Measurements from ENCODE around the gene PLA2G2D.
"Not testable (repeated sequence)": the region's sequence is repeated elsewhere in the genome, so short reads cannot be mapped to it uniquely, and the experiment has no call there.

Gene PLA2G2D

DNA sequence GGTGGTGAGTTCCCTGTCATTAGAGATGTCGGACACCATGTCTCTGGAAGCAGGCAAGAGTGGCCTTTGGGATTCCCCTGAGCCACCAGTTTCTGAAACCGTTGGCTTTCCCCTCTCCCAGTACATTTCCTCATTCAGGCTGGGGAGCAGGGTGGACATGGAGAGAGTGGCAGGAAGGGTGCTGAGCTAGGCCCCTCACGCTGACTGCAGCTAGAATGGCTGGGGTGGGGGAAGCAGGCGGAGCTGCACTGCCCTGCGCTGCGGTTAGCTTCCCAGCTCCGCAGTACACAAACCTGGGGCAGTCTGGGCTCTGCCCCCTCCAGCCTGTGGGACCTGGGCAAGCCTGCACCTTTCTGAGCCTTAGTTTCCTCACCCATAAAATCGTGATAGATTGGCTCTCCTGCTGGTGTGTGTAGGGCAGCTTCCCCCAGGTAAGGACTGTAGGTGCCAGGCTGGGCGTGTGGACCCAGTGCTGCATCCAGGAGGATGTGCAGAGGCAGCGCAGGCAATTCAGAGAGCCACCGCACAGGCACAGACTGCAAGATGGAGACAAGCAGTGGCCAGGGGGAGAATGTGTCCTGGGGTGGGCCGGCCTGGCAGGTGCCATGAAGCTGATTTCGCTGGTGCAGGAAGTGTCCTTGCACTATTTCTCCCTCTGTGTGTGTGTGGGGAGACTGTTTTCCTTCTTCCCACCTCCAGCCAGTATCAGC is 22.8 kb upstream of the PLA2G2D start:
- DNase-seq, result no peak

DNA sequence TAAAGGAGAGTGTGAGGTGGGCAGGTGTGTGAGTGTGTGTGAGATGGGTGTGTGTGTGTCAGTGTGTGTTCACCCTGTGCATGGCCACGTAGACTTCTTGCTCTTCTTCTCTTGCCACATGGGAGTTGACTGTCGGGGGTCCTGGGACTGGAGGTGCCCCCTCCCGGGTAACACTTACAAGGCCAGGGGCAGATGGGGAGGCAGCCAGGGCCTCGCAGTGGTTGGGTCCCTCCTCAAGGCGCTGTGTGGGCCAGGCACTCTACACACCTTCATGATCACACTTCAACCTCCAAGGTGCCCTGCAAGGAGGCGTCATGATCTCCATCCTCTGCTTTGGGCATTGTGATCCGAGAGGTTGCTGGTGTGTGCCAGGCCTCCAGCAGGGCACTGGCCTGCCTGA is 22.1 kb upstream of the PLA2G2D start:
- no peak for DNase-seq

DNA sequence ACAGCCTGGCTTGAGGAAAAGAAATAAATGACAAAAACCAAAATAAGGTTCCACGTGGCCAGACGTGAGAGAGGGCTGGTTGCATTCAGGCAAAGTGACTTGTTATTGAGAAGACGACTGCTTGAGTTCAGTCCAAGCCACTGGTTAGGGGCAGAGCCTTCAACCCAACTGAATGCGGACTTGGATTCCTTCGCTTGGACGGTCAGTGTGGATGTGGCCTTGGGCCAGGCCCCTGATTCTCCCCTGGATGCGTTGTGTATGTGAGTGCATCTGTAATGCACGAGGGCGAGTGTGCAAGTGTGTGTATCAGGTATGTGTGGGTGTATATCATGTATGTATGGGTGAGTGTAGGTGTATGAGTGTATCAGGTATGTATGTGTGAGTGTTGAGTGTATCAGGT is 21.7 kb upstream of the PLA2G2D start:
- no peak for DNase-seq

DNA sequence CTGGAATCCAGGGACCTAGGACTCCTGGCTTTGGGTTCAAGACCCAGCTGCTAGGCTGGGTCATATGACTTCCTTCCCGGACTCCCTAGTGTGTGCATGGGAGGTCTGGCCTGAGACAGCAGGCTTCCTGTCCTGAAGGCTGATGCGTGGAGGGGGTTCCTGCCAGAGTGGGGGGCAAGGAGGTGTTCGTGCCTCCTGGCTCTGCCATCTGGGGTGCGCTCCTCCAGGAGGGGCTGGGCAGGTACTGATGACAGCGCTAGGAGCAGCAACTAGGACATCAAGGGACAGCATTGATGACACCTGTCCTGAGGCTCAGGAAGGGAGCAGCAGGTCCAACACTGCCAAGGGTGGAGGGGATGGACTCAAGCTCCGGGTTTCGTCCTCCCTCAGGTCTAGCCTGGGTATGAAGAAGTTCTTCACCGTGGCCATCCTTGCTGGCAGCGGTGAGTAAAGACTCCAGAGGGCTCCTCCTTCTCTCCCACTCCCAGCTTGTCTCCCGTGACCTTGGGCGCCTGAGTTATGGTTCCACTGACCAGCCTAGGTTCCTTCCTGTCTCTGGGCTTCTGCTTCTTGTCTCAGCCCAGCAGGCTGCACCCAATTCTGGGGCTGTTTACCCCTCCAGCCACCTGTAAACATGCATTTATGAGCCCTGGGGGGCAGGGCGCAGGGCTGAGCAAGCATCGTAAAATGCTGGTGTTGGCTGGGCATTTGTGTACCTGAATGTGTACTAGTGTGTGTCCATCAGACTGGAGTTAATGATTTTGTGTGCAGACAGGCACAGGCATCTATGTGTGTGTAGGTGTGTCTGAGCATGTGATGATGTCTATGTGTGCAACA is 20.7 kb upstream of the PLA2G2D start:
- no peak for DNase-seq

GRCh38 chr1:20138961-20139550 is 19.7 kb upstream of the PLA2G2D start, which contains the start of gene PLA2G2F:
Gene PLA2G2F (plus strand): TSS chr1:20139323. CDS start chr1:20139428, 105 bp downstream.
- DNase-seq, result no peak

DNA sequence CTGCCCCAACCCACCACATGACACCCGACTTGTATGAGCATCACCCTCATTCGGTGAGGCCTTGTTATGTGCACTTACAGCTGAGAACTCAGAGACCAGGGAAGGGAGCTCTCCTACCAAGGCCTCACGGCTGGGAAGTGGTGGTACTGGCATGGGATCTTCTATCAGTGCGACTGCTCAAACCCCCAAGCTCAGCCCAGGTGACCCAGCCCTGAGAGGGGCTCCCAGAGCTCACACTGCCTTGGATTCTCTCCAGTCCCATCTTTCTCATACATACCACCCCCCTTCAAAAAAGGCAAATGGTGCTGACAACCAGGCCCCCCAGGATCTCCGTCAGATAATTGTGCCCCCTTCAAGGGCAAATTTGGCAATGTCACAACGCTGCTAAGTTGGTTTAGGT is 19.0 kb upstream of the PLA2G2D start:
- DNase-seq, result no peak

- DNase-seq, result no peak
Observed at GRCh38 chr1:20137604-20138003, 18.3 kb upstream of the PLA2G2D start.

GRCh38 chr1:20137055-20137454 is 17.7 kb upstream of the PLA2G2D start:
- DNase-seq, result no peak

GRCh38 chr1:20136249-20136648 is 16.9 kb upstream of the PLA2G2D start:
- DNase-seq, result no peak

DNA sequence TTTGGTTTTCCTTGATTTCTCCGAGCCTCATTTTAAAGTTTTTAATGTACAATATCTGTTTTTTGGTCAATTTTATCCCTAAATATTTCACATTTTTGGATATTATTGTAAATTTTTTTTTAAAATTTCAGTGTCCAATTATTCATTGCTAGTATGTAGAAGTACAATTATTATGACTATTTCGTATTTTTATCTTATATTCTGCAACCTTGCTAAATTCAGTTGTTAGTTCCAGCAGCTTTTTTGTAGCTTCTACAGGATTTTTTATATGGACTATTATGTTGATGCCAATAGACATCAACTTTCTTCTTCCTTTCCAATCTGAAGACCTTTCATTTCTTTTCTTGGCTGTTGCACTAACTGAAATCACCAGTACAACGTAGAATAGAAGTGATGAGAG is 15.7 kb upstream of the PLA2G2D start:
- no peak for DNase-seq

DNA sequence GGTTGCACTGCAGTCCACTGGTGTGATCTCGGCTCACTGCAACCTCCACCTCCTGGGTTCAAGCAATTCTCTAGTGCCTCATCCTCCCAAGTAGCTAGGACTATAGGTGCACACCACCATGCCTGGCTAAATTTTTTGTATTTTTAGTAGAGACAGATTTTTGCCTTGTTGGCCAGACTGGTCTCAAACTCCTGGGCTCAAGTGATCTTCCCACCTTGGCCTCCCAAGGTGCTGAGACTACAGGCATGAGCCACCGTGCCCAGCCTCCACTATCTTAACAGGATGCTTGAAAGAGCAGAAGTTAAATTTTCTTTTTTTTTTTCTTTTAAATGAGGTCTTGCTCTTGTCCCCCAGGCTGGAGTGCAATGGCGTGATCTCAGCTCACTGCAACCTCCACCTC is 11.2 kb upstream of the PLA2G2D start:
- DNase-seq, result not testable (repeated sequence)

DNA sequence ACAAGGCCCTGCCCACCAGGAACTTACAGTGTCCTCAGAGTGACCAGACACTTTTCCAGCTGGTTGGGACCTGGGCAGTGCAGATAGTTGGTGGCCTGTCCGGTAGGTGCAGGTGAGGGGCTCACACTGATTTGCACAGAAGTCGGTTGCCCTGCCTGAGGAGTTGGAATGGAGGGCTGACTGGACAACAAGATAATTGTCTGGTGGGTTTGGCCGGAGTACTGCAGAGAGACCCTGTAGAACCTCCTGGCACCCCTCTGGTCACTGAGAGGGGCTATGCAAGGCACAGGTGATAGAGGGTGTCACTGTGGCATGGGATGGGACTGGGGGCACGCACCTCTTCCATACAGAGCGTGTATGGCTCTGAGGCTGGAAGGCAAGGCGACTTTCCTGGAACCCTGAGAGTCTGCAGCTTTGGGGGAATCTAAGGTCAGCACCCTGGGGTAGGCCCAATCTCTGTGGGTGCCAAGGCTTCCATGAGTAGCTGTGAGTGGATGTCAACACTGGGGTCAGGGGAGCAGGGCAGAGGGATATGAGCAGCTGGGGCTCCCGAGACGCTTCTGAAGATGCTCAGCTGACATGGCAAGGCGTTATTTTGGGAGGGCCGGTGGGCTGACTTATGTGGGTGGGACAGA is 7.6 kb upstream of the PLA2G2D start:
- DNase-seq, result no peak

- no peak for DNase-seq
Observed at GRCh38 chr1:20126041-20126805, 6.9 kb upstream of the PLA2G2D start.

DNA sequence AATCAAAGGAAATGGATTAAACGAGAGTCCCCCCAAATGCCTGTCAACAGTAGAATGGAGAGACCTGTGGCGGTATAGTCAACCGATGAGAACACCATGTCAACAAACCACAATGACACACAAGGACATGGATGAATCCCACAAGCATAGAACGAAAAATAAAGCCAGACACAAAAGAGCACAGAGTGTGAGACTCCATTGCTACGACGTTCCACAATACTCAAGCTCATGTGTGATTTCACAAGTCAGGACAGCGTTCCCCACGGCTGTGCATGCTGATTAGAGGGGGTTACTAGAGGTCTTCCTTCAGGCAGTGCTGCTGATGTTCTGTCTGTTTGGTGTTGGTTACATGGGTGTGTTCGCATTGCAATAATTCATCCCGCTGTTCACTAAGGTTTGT is 5.8 kb upstream of the PLA2G2D start:
- no peak for DNase-seq

GRCh38 chr1:20124456-20125057 is 5.2 kb upstream of the PLA2G2D start:
- DNase-seq, result no peak

DNA sequence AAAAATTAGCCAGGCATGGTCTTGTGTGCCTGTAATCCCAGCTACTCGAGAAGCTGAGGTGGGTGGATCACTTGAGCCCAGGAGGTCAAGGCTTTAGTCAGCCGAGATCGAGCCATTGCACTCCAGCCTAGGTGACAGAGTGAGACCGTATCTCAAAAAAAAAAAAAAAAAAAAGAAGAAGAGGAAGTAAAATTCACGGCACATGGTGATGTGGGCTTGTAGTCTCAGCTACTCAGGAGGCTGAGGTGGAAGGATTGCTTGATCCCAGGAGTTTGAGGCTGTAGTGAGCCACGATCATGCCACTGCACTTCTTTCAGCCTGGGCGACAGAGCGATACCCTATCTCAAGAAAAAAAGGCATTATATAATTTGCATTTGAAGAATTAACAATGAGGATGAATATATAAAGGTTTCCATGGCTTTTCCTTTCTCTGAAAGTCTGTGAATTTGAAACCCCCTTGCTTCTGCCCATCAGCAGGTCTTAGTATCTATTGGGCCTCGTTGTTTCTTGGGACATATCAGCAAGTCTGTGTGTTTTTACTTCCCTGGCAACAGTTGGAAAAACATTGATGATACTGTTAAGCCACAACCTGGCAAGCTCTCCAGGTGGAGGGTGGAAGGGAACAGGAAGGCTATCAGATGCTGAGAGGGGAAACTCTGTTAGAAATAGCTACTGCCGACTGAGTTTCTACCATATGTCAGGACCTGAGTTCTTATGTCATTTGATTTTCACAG is 4.6 kb upstream of the PLA2G2D start:
- no peak for DNase-seq

DNA sequence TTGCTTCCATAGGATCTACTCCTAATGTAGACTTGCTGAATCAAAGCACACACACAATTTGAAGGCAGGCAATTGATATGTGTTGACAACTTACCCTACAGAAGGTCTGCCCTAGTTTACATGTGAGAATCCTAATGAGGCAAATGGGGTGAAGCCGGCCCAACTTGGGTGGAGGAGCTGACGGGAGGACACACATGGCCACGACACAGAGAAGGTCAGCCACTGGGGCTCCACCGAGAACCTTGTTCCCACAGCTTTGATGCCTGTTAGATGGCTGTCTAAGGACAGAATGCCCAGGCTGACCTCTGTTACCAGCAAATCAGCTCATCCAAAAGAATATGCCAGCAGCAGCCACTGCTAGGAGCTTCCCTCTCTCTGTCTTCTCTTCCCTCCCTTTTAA is 1.5 kb upstream of the PLA2G2D start:
- DNase-seq, result no peak

- DNase-seq, result no peak
Observed at GRCh38 chr1:20117236-20117635, 2.1 kb downstream of the PLA2G2D start.

GRCh38 chr1:20115916-20116315 is 3.4 kb downstream of the PLA2G2D start:
- DNase-seq, result no peak

- no peak for DNase-seq
Observed at GRCh38 chr1:20115479-20115878, 3.9 kb downstream of the PLA2G2D start.

DNA sequence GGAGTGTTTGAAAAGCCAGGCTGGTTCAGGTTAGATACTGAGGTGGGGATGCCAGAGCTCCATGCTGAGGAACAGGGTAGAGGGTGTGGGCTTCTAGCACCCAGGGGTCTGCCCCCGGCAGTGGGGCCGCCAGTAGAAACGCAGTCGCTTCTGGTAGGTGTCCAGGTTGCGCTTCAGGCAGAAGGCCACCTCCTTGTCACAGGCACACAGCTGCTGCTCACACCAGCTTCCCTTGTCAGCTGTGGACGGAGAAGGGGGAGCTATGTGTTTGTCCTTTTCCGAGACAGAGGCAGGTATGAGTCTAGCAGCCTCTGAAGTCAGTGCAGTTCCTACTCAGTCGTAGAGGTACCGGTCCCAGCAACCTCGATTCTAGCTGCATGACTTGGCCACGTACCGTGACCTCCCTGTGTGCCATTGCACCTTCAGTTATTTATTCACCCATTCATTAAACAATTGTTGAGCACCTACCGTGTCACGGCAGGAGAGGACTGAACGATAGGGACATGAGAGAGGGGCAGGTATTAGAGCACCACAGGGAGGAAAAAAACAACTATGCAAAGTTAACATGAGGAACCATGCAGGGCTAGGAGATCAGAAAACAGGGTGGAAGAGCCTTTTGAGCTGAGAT is 5.2 kb downstream of the PLA2G2D start:
- no peak for DNase-seq
